GM08714 (cell line): ENCODE results near the gene MICB.

ENCODE experiments used
- H3K4me3 ChIP-seq: fragments of 200-500 bp; sonication (Bioruptor generic); 2 replicates; pipeline ENCODE4 v1.5.1; 2014; ENCODE audit warnings: mild to moderate bottlenecking, low read length, inconsistent platforms
- ZNF274 ChIP-seq: IDR thresholded peaks from 2 replicates; pipeline ENCODE4 v1.6.1; 2012; ENCODE audit warnings: mild to moderate bottlenecking, low read depth, low read length

The MICB gene

DNA sequence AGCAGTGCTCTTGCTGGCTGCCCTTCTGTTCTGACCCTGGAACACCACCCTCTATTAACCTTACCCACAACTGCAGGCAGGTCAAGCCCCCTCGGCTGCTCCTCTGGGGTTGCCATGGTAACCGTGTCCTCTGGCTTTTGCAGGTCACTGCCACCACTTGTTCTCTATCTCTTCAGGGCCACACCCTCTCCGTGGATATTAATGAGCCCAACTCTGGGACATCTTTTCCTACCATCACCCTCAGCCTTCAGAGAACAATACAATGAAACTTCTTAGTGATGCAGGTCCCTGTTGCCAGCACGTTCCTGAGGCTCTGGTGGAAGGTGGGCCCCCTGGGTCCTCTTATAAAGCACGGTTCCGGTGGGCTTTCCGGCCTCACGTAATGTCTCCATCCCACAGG is 30.8 kb upstream of the MICB start:
- TF ChIP-seq ZNF274, result no peak
- H3K4me3 ChIP-seq, result no peak overlapping the region

DNA sequence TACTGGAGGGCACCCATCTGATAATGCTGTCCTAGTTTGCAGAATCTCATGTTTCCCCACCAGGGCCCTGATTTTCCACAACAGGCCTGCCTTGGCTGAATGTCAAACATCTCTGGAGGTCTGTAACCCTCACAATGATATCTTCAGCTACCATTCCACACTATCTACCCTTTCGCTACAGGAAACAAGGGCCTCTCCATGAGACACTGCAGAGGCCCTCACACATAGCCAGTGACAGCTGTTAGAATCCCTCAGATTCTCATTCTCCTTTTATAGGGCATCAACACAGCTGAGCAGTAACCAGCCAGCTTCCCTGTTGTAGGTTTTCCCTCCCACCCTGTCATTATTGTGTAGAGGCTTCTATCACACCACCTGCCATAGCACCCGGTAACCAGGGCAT is 29.6 kb upstream of the MICB start:
- TF ChIP-seq ZNF274, result no peak
- H3K4me3 ChIP-seq, result no peak overlapping the region

DNA sequence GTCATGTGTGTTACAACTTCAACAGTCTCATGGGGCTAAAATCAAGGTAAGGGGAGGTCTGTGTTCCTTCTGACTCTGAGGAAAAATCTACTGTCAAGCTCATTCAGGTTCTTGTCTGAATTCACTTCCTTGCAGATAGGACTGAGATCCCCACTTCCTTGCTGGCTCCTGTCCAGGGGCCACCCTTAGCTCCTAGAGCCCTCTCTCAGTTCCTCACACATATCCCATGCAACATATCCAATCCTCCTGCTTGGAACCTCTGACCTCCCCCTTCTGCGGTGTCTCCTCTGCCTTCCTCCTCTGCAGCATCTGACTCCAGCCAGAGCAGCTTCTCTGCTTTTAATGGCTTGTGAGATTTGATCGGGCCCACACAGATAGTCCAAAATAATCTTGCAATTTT is 27.1 kb upstream of the MICB start:
- H3K4me3 ChIP-seq, result no peak overlapping the region
- TF ChIP-seq ZNF274, result no peak

- H3K4me3 ChIP-seq, result no peak overlapping the region
- no peak for TF ChIP-seq ZNF274
Observed at GRCh38 chr6:31471711-31472110, 26.2 kb upstream of the MICB start.

- no peak overlapping the region for H3K4me3 ChIP-seq
- TF ChIP-seq ZNF274, result no peak
Observed at GRCh38 chr6:31472259-31472658, 25.7 kb upstream of the MICB start.

- no peak for TF ChIP-seq ZNF274
Observed at GRCh38 chr6:31473244-31473643, 24.7 kb upstream of the MICB start.

GRCh38 chr6:31473780-31474761 is 23.9 kb upstream of the MICB start:
- no peak for TF ChIP-seq ZNF274

More at GRCh38 chr6:31473244-31473643, 24.7 kb upstream of the MICB start:
- H3K4me3 ChIP-seq, result no peak overlapping the region

DNA sequence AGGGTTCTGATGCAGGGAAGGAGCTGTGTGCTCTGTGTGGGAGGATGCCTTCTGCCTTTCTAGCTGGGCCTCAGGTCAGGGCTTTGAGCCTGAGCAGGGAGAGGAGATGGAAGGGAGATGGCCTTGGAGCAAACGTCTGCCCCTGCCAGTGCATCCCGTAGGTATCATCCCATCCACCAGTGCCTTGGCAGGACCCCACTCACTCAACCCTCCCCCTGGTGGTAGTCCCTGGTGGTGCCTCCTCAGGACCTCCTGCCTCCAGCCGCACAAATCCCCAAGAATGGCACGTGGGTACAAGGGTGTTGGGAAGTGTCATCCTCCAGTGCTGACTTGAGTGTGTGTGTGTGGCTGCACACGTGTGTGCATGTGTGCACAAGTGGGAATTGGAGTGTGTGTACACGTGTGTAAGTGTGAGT is 23.1 kb upstream of the MICB start:
- no peak overlapping the region for H3K4me3 ChIP-seq
- no peak for TF ChIP-seq ZNF274

More at GRCh38 chr6:31473780-31474761, 23.9 kb upstream of the MICB start:
- no peak overlapping the region for H3K4me3 ChIP-seq

DNA sequence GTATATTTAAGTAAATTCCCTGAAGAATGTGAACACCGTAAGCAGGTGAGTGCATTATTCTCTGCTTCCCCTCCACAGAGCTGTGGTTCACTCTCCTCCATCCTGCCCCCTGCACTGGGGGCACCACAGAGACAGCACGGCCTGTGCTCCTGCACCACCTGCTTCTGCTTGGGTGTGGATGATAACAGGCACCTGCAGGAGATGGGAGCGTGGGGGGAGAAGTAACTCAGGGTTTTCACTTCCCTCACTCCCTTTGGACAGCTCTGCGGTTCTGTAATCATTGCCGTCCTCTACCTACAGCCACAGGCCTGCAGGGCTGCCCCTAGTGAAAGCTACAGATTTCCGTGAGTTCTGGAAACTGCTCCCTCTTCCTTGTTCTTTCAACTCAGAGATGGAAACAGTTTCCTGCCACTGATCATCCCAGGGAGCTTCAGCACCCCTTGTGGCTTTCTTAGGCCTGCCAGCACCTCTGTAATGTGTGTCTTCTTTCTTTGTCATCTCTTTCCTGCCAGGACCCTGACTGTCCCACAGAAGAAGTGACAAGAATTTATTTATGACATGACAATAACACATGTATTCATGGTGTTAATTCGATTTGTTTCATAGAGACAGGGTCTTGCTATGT is 21.3 kb upstream of the MICB start:
- TF ChIP-seq ZNF274, result no peak
- no peak overlapping the region for H3K4me3 ChIP-seq

GRCh38 chr6:31477521-31477920 is 20.4 kb upstream of the MICB start:
- no peak for TF ChIP-seq ZNF274

DNA sequence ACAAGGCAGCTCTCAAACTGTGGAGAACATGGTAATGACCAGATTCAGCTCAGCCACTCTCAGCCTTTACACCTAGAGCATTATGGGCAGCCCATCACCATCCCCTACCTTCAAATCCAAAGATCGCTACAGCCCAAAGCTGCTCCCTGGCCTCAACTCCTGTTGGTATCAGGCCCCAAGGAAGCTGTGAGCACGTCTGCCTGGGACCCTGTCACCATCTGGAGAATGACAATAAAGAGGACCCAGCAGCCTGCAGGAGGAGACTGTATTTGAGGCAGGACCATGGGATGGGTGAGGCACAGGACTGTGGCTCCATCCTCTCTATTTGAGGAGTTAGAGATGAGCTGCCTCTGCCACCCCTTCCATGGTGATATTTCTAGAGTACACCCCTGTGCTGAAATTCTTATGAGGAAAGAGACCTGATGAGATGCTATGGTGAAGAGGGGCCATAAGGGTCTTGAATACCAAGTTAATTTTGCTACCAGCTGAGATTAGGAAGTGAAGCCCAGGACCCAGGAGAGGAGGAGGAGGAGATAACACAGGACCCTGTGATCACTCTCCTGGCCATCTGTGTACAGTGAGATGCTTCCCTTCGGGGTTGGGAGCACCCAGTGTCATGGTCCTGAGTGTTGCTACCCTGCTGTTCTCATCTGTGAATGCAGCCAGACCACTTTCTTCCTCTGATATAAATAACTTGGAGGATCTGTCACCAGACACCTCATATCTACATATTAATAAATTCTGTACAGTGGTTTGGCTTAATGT is 19.6 kb upstream of the MICB start:
- no peak for TF ChIP-seq ZNF274

More at GRCh38 chr6:31477521-31477920, 20.4 kb upstream of the MICB start:
- no peak overlapping the region for H3K4me3 ChIP-seq

DNA sequence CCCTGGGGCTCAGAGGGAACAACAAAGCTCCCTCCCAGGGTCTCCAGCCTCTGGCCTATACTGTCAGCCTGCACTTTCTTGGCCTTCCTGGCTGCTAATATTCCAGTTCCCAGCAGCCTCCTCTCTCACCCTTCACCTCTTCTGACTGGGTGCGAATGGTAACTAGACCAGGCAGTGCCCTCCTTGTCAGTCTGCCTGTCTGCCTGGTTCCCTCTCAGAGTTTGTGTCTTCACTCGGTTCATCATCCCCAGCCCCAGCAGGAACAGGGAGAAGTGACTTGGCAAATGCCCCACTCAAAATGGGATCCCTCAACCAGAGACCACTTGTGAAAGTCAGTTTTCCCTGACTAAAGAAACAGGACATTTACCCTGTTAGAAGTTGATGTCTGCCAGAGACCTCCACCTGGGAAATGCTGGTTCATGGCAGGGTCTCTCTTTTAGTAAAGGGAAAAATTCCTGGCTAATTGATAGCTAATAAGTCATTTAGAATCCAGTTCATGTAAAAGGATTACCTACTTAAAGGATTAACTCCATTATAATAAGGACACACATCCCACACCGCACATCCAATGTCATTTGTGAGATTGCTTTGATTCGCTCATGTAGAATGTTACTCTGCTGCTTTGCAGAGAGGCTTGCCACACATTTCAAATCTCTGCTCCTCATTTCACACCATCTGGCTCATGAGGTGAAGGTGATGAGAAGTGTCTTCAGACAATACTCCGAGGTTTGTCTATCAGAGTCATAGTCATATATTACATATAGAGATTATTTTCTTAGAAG is 18.6 kb upstream of the MICB start:
- no peak overlapping the region for H3K4me3 ChIP-seq
- no peak for TF ChIP-seq ZNF274

More for the DNA sequence above, 19.6 kb upstream of the MICB start:
- no peak overlapping the region for H3K4me3 ChIP-seq

- H3K4me3 ChIP-seq, result no peak overlapping the region
- TF ChIP-seq ZNF274, result no peak
Observed at GRCh38 chr6:31479933-31480535, 17.9 kb upstream of the MICB start.
